GM18520 (cell line): ENCODE measurements around the gene EFNA3.

ENCODE experiments used
- ATAC-seq: cut with Tn5 transposase; IDR thresholded peaks from one replicate; pipeline ENCODE4 v1.9.1; 2021; ENCODE audit not compliant: unreplicated experiment

EFNA3 gene

GRCh38 chr1:155130272-155131006 is 51.8 kb downstream of the EFNA3 start:
- no peak for ATAC-seq

GRCh38 chr1:155131285-155131684 is 52.6 kb downstream of the EFNA3 start:
- no peak for ATAC-seq

- ATAC-seq = no peak
Observed at GRCh38 chr1:155131856-155132255, 53.2 kb downstream of the EFNA3 start.

- ATAC-seq = no peak
Observed at GRCh38 chr1:155133799-155134281, 55.2 kb downstream of the EFNA3 start.

- ATAC-seq = no peak
Observed at GRCh38 chr1:155134322-155134721, 55.7 kb downstream of the EFNA3 start.

- no peak for ATAC-seq
Observed at GRCh38 chr1:155134880-155135414, 56.3 kb downstream of the EFNA3 start.

- ATAC-seq = peak; percentile 62
Observed at GRCh38 chr1:155135415-155136028, 56.9 kb downstream of the EFNA3 start, which contains the start of gene SLC50A1. Gene SLC50A1, plus strand, starts transcription at chr1:155135852. Its CDS starts 60 bp downstream, at chr1:155135912.

GRCh38 chr1:155136748-155137147 is 58.1 kb downstream of the EFNA3 start:
- ATAC-seq = no peak
